Trophoblast cell (in vitro differentiated cells and primary cell): ENCODE results near the gene JADE2.
"Not testable (repeated sequence)": the region's sequence is repeated elsewhere in the genome, so short reads cannot be mapped to it uniquely, and the experiment has no call there.

Experiments
- DNase-seq, 2 donors: peaks; one replicate each; pipeline ENCODE4 v3.0.0-alpha.2; 2016
- H2AFZ ChIP-seq: 2 replicates; pipeline ENCODE4 v1.6.1; 2013; ENCODE audit warnings: low read length, moderate library complexity, mild to moderate bottlenecking; ENCODE audit not compliant: insufficient read depth, poor library complexity
- H2AK5ac ChIP-seq: 2 replicates; pipeline ENCODE4 v1.6.1; 2013; ENCODE audit warnings: mild to moderate bottlenecking, low read length
- H2BK120ac ChIP-seq: 2 replicates; pipeline ENCODE4 v1.6.1; 2013; ENCODE audit warnings: low read length, mild to moderate bottlenecking, moderate library complexity; ENCODE audit not compliant: insufficient read depth, poor library complexity
- H2BK12ac ChIP-seq: 2 replicates; pipeline ENCODE4 v1.6.1; 2013; ENCODE audit warnings: mild to moderate bottlenecking, low read length, moderate library complexity
- H2BK5ac ChIP-seq: 2 replicates; pipeline ENCODE4 v1.6.1; 2013; ENCODE audit warnings: low read length, low read depth, moderate library complexity, mild to moderate bottlenecking; ENCODE audit not compliant: poor library complexity
- H3K14ac ChIP-seq: 2 replicates; pipeline ENCODE4 v1.6.1; 2013; ENCODE audit warnings: mild to moderate bottlenecking, low read length
- H3K18ac ChIP-seq: 2 replicates; pipeline ENCODE4 v1.6.1; 2013; ENCODE audit warnings: mild to moderate bottlenecking, low read length
- H3K23ac ChIP-seq: 2 replicates; pipeline ENCODE4 v1.6.1; 2013; ENCODE audit warnings: low read length
- H3K27ac ChIP-seq: 2 replicates; pipeline ENCODE4 v1.5.1; 2013; ENCODE audit warnings: low read depth, mild to moderate bottlenecking, inconsistent platforms, low read length, moderate library complexity
- H3K27me3 ChIP-seq: 2 replicates; pipeline ENCODE4 v1.6.1; 2013; ENCODE audit warnings: inconsistent platforms, mild to moderate bottlenecking, low read length, moderate library complexity; ENCODE audit not compliant: insufficient read depth
- H3K36me3 ChIP-seq, 2 experiments: 1 replicate in 1 of 2; 2 replicates in 1 of 2; pipeline ENCODE4 v1.6.1; 2013; ENCODE audit warnings: low read length in 2 of 2, mild to moderate bottlenecking in 2 of 2, moderate library complexity in 1 of 2; ENCODE audit not compliant: insufficient read depth in 2 of 2, control insufficient read depth in 1 of 2
- H3K4ac ChIP-seq: 2 replicates; pipeline ENCODE4 v1.6.1; 2013; ENCODE audit warnings: low read depth, mild to moderate bottlenecking, low read length, moderate library complexity
- H3K4me1 ChIP-seq, 2 experiments: 1 replicate in 1 of 2; 2 replicates in 1 of 2; pipeline ENCODE4 v1.6.1; 2013; ENCODE audit warnings: low read length in 2 of 2, mild to moderate bottlenecking in 2 of 2, moderate library complexity in 1 of 2; ENCODE audit not compliant: insufficient read depth in 2 of 2, control insufficient read depth in 1 of 2
- H3K4me2 ChIP-seq: 2 replicates; pipeline ENCODE4 v1.6.1; 2013; ENCODE audit warnings: inconsistent platforms, mild to moderate bottlenecking, low read length, moderate library complexity
- H3K4me3 ChIP-seq: 2 replicates; pipeline ENCODE4 v1.5.1; 2013; ENCODE audit warnings: mild to moderate bottlenecking, low read depth, low read length, inconsistent platforms
- H3K79me1 ChIP-seq: one replicate; pipeline ENCODE4 v1.6.1; 2013; ENCODE audit warnings: low read length
- H3K79me2 ChIP-seq: 2 replicates; pipeline ENCODE4 v1.6.1; 2013; ENCODE audit warnings: low read length, mild to moderate bottlenecking; ENCODE audit not compliant: control insufficient read depth, insufficient read depth, poor library complexity
- H3K9ac ChIP-seq: 2 replicates; pipeline ENCODE4 v1.6.1; 2013; ENCODE audit warnings: mild to moderate bottlenecking, low read length
- H3K9me3 ChIP-seq: 2 replicates; pipeline ENCODE4 v1.6.1; 2013; ENCODE audit warnings: low read depth, mild to moderate bottlenecking, control low read depth, inconsistent platforms, low read length; ENCODE audit not compliant: insufficient read depth
- H4K12ac ChIP-seq: 2 replicates; pipeline ENCODE4 v1.6.1; 2013; ENCODE audit warnings: low read depth, mild to moderate bottlenecking, low read length, moderate library complexity
- H4K8ac ChIP-seq: 2 replicates; pipeline ENCODE4 v1.6.1; 2013; ENCODE audit warnings: low read depth, mild to moderate bottlenecking, low read length, moderate library complexity
- H4K91ac ChIP-seq: one replicate; pipeline ENCODE4 v1.6.1; 2013; ENCODE audit warnings: low read depth, mild to moderate bottlenecking, low read length, moderate library complexity
- WGBS: extraction: QIAGEN DNeasy Blood & Tissue Kit; methylation state at CpG from one replicate; pipeline ENCODE4 v1.1.7; 2013; ENCODE audit warnings: missing lambda C conversion rate; ENCODE audit not compliant: insufficient read length, insufficient coverage; ENCODE audit errors: extremely low coverage; 5-methylcytosine and 5-hydroxymethylcytosine counted together

The JADE2 gene

GRCh38 chr5:134594797-134595457 is 69.5 kb downstream of the JADE2 start:
- H2BK12ac ChIP-seq = no peak overlapping the region
- no peak overlapping the region for H3K23ac ChIP-seq
- H3K18ac ChIP-seq = no peak overlapping the region
- H3K9ac ChIP-seq = no peak overlapping the region
- H3K9me3 ChIP-seq = no peaks in the 10 kb centered on the region
- H4K8ac ChIP-seq = no peak overlapping the region
- H3K79me2 ChIP-seq = no peaks in the 10 kb centered on the region
- no peaks in the 10 kb centered on the region for H3K27me3 ChIP-seq
- no peak overlapping the region for H3K14ac ChIP-seq
- H3K4ac ChIP-seq = no peak overlapping the region
- WGBS = no CpG with 5 or more reads among the region's 3 CpGs
- DNase-seq = no peak
- no peak overlapping the region for H4K12ac ChIP-seq
- H3K4me3 ChIP-seq = no peak overlapping the region
- H2BK120ac ChIP-seq = no peak overlapping the region
- H4K91ac ChIP-seq = no peak overlapping the region
- H3K4me1 ChIP-seq = no peaks in the 10 kb centered on the region
- H3K79me1 ChIP-seq = no peaks in the 10 kb centered on the region
- H2BK5ac ChIP-seq = no peak overlapping the region
- H3K36me3 ChIP-seq = no peaks in the 10 kb centered on the region
- H2AK5ac ChIP-seq = no peak overlapping the region
- H3K27ac ChIP-seq = no peak overlapping the region
- H2AFZ ChIP-seq = no peak overlapping the region
- no peak overlapping the region for H3K4me2 ChIP-seq

GRCh38 chr5:134595458-134595838 is 70.0 kb downstream of the JADE2 start:
- Histone ChIP-seq H2AFZ (no peak overlapping the region), H2BK120ac (no peak overlapping the region), H4K8ac (no peak overlapping the region), H3K4me1 (no peaks in the 10 kb centered on the region), H3K4ac (no peak overlapping the region), H3K27ac (no peak overlapping the region), H3K23ac (no peak overlapping the region), H3K27me3 (no peaks in the 10 kb centered on the region), H3K4me2 (no peak overlapping the region), H4K91ac (no peak overlapping the region), H2AK5ac (no peak overlapping the region), H3K4me3 (no peak overlapping the region), H3K79me1 (no peaks in the 10 kb centered on the region), H3K14ac (no peak overlapping the region), H3K36me3 (no peaks in the 10 kb centered on the region), H3K9me3 (no peaks in the 10 kb centered on the region), H3K79me2 (no peaks in the 10 kb centered on the region), H3K9ac (no peak overlapping the region), H3K18ac (no peak overlapping the region), H2BK12ac (no peak overlapping the region), H4K12ac (no peak overlapping the region), H2BK5ac (no peak overlapping the region)
- no CpG with 5 or more reads among the region's 3 CpGs for WGBS
- no peak for DNase-seq

- not testable (repeated sequence) for H3K4ac ChIP-seq, DNase-seq, H3K79me2 ChIP-seq, H3K23ac ChIP-seq, H4K12ac ChIP-seq, H2AFZ ChIP-seq, H4K91ac ChIP-seq, H3K4me1 ChIP-seq, H2AK5ac ChIP-seq, H2BK12ac ChIP-seq, H3K4me3 ChIP-seq, H3K9me3 ChIP-seq, H2BK5ac ChIP-seq, H2BK120ac ChIP-seq, H3K4me2 ChIP-seq, H4K8ac ChIP-seq, H3K9ac ChIP-seq, H3K36me3 ChIP-seq, H3K27ac ChIP-seq, H3K79me1 ChIP-seq, H3K27me3 ChIP-seq, H3K14ac ChIP-seq, H3K18ac ChIP-seq
- no CpG with 5 or more reads among the region's 3 CpGs for WGBS
Observed at GRCh38 chr5:134599820-134600219, 74.3 kb downstream of the JADE2 start.

GRCh38 chr5:134600600-134600999 is 75.1 kb downstream of the JADE2 start:
- WGBS = no CpG with 5 or more reads among the region's 3 CpGs
- Histone ChIP-seq H3K79me2 (no peaks in the 10 kb centered on the region), H3K9ac (no peak overlapping the region), H2AFZ (no peak overlapping the region), H3K4me1 (no peaks in the 10 kb centered on the region), H2BK12ac (no peak overlapping the region), H3K27ac (no peak overlapping the region), H3K18ac (no peak overlapping the region), H4K8ac (no peak overlapping the region), H3K23ac (no peak overlapping the region), H3K4me2 (no peak overlapping the region), H3K27me3 (no peaks in the 10 kb centered on the region), H2BK120ac (no peak overlapping the region), H4K12ac (no peak overlapping the region), H3K4ac (no peak overlapping the region), H3K9me3 (no peaks in the 10 kb centered on the region), H3K4me3 (no peak overlapping the region), H2BK5ac (no peak overlapping the region), H2AK5ac (no peak overlapping the region), H4K91ac (no peak overlapping the region), H3K79me1 (no peaks in the 10 kb centered on the region), H3K36me3 (peaks cover 3 to 4% of the 10 kb centered on the region in 2 experiments), H3K14ac (no peak overlapping the region)
- no peak for DNase-seq
